ENCODE measurements around the gene CHGA. TPM values are rescaled to one million over a fixed set of nuclear protein-coding genes. Genes with fewer than 3 reads are reported as not detected.

CHGA gene
- total RNA-seq, 6 experiments from 2014 or later, result 0.18 to 0.25 TPM; not detected in 4

GRCh38 chr14:92886337-92886736, 36.6 kb upstream of the CHGA start:
- H3K4me1 ChIP-seq, result no peaks in the 10 kb centered on the region
- H3K36me3 ChIP-seq, result no peaks in the 10 kb centered on the region
- no peaks in the 10 kb centered on the region for H3K9me3 ChIP-seq
- intact Hi-C loops (cut with DNase I), result loop anchor here in 1 of 2 donors (10.0 kb wide), 1 partner anchor 58 kb away; no protein-coding TSS in a partner anchor
- ATAC-seq (no peak), DNase-seq (no peak)
- H3K27me3 ChIP-seq, result no peaks in the 10 kb centered on the region
- 49% methylated on average over 10 of the region's 11 CpGs for WGBS (ENCODE audit: insufficient coverage, low coverage, low lambda C conversion rate, missing lambda C conversion rate)
- H3K4me3 ChIP-seq, result no peak overlapping the region
- TF ChIP-seq POLR2A (IDR thresholded peaks at IDR 0.05) (no peak), CTCF (IDR thresholded peaks at IDR 0.05) (no peak)
- no peak overlapping the region for H3K27ac ChIP-seq

- H3K4me1 ChIP-seq, result no peaks in the 10 kb centered on the region
- no peak overlapping the region for H3K4me3 ChIP-seq
- H3K9me3 ChIP-seq, result no peaks in the 10 kb centered on the region
- 60% methylated on average over 1 of the region's 1 CpG for WGBS (ENCODE audit: insufficient coverage, low coverage, low lambda C conversion rate, missing lambda C conversion rate)
- H3K27ac ChIP-seq, result no peak overlapping the region
- no peaks in the 10 kb centered on the region for H3K27me3 ChIP-seq
- no peak for TF ChIP-seq POLR2A (IDR thresholded peaks at IDR 0.05)
- TF ChIP-seq CTCF (IDR thresholded peaks at IDR 0.05), result no peak
- intact Hi-C loops (cut with DNase I), result loop anchor here in 1 of 2 donors (10.0 kb wide), 1 partner anchor 58 kb away; no protein-coding TSS in a partner anchor
- no peaks in the 10 kb centered on the region for H3K36me3 ChIP-seq
- DNase-seq (no peak), ATAC-seq (no peak)
These were observed 35.8 kb upstream of the CHGA start for GRCh38 chr14:92887157-92887556.

GRCh38 chr14:92888896-92889295, 34.1 kb upstream of the CHGA start:
- intact Hi-C loops (cut with DNase I), result loop anchor here in 1 of 2 donors (10.0 kb wide), 1 partner anchor 56 kb away; no protein-coding TSS in a partner anchor
- Histone ChIP-seq H3K9me3 (no peaks in the 10 kb centered on the region), H3K4me1 (no peaks in the 10 kb centered on the region), H3K27me3 (no peaks in the 10 kb centered on the region), H3K4me3 (no peak overlapping the region), H3K36me3 (no peaks in the 10 kb centered on the region), H3K27ac (no peak overlapping the region)
- DNase-seq, result no peak
- no peak for ATAC-seq
- TF ChIP-seq CTCF (IDR thresholded peaks at IDR 0.05) (no peak), POLR2A (IDR thresholded peaks at IDR 0.05) (no peak)

- WGBS (ENCODE audit: insufficient coverage, low coverage, low lambda C conversion rate, missing lambda C conversion rate), result 70% methylated on average over 5 of the region's 7 CpGs
- no peak overlapping the region for H3K4me3 ChIP-seq
- intact Hi-C loops (cut with DNase I), result no loop called here
- ATAC-seq (no peak), DNase-seq (no peak)
- H3K4me1 ChIP-seq, result no peaks in the 10 kb centered on the region
- TF ChIP-seq POLR2A (IDR thresholded peaks at IDR 0.05), result no peak
- TF ChIP-seq CTCF (IDR thresholded peaks at IDR 0.05), result no peak
- no peak overlapping the region for H3K27ac ChIP-seq
- no peaks in the 10 kb centered on the region for H3K9me3 ChIP-seq
- no peaks in the 10 kb centered on the region for H3K36me3 ChIP-seq
- H3K27me3 ChIP-seq, result no peaks in the 10 kb centered on the region
These were observed 31.9 kb upstream of the CHGA start for GRCh38 chr14:92890830-92891588.

All from right lobe of liver (tissue), 6 donors.